ENCODE data around the gene KCNIP3. TPM values are rescaled to one million over a fixed set of nuclear protein-coding genes. Genes with fewer than 3 reads are reported as not detected.

KCNIP3 gene
- total and polyA plus RNA-seq, 4 experiments from 2014 or later = not detected

DNA sequence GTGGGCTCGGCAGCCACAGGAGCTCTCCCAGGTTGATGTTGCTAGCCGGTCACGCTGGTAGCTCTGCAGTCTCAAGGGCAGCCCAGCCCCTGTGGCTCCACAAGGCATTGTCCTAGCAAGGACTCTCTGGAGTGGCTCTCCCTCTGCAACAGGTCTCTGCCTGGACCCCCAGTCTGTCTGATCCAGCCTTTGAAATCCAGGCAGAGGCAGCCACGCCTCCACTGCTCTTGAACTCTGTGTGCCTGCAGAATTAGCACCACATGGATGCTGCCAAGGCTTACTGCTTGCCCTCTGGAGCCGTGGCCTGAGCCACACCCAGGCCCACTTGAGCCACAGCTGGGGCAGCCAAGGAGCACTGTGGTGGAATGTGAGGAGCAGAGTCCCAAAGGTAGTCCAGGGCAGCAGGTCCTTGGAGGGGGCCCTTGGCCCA, 62.4 kb downstream of the KCNIP3 start:
- no peak overlapping the region for H3K4me3 ChIP-seq (ENCODE audit: low read length in 2 of 2)
- ChIA-PET POLR2A (ENCODE audit: partially characterized antibody) (no interaction called here), CTCF (ENCODE audit: partially characterized antibody) (no interaction called here)
- intact Hi-C loops (cut with micrococcal nuclease) = no loop called here
- H3K4me1 ChIP-seq (ENCODE audit: insufficient read depth, low read length) = no peaks in the 10 kb centered on the region
- Mint-ChIP-seq H3K27ac (no peak overlapping the region), H3K4me1 (no peaks in the 10 kb centered on the region), H3K27me3 (peaks cover 3 to 4% of the 10 kb centered on the region in 2 donors), H3K9me3 (no peaks in the 10 kb centered on the region), H3K36me3 (no peaks in the 10 kb centered on the region), H3K4me3 (no peak overlapping the region)
- H3K27me3 ChIP-seq (ENCODE audit: insufficient read depth, low read length) = no peaks in the 10 kb centered on the region
- no peak overlapping the region for H3K27ac ChIP-seq (ENCODE audit: low read depth, low read length)
- no peaks in the 10 kb centered on the region for H3K9me3 ChIP-seq (ENCODE audit: control insufficient read depth in 1 of 2, low read length in 2 of 2)
- no peak for DNase-seq
- no peaks in the 10 kb centered on the region for H3K36me3 ChIP-seq (ENCODE audit: insufficient read depth, low read length)

DNA sequence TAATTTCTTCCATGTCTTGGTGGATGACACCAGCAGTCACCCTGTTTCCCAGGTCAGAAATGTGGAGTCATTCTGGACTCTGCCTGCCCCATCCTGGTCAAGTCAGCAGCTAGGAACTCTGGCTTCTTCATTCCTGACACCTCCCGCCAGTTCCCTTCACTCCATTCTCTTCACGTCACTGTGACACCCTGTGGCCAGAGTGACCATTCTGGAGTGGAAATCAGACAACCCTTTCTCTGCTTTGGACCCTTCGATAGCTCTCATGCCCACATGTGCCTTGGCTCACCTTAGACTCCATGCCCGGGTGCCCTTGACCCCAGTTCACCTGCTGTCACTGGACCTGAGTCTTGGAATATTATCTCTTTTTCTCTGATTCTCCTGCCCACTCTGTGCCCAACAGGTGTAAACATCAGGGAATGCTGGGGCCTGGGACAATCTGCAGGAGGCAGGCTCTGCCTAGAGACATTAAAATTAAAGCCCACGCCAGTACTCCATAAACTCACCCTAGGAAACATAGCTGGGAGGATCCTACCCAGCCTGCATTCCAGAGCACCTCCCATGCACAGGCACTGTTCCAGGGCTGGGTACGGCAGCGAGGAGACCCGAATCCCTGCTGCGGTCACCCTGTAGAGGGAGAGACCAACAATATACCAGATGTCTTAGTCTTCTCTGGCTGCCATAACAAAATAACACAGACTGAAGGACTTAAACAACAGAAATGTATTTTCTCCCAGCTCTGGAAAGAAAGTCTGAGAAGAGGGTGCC, 64.3 kb downstream of the KCNIP3 start:
- no peak overlapping the region for H3K27ac Mint-ChIP-seq
- Histone ChIP-seq H3K27ac (ENCODE audit: low read depth, low read length) (no peak overlapping the region), H3K4me3 (ENCODE audit: low read length in 2 of 2) (no peak overlapping the region), H3K9me3 (ENCODE audit: control insufficient read depth in 1 of 2, low read length in 2 of 2) (no peaks in the 10 kb centered on the region), H3K36me3 (ENCODE audit: insufficient read depth, low read length) (no peaks in the 10 kb centered on the region), H3K27me3 (ENCODE audit: insufficient read depth, low read length) (no peaks in the 10 kb centered on the region), H3K4me1 (ENCODE audit: insufficient read depth, low read length) (no peaks in the 10 kb centered on the region)
- H3K4me1 Mint-ChIP-seq = no peaks in the 10 kb centered on the region
- H3K27me3 Mint-ChIP-seq = peaks cover 7 to 10% of the 10 kb centered on the region in 2 donors
- H3K4me3 Mint-ChIP-seq = no peak overlapping the region
- H3K36me3 Mint-ChIP-seq = no peaks in the 10 kb centered on the region
- POLR2A ChIA-PET (ENCODE audit: partially characterized antibody) = no interaction called here
- no peak for DNase-seq
- no peaks in the 10 kb centered on the region for H3K9me3 Mint-ChIP-seq
- intact Hi-C loops (cut with micrococcal nuclease) = no loop called here
- CTCF ChIA-PET (ENCODE audit: partially characterized antibody) = no interaction called here

DNA sequence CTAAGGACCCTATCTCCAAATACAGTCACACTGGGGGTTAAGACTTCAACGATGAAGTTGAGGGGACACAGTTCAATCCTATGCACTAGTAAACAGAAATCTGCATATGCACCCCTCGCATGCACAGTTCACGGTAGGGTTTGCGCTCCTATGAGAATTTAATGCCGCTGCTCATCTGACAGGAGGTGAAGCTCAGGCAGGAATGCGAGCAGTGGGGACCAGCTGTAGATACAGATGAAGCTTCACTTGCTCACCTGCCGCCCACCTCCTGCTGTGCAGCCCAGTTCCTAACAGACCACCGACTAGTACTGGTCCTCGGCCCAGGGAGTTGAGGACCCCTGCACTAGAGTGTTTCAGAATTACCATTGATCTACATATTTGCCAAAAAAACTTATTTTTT, 65.3 kb downstream of the KCNIP3 start:
- ChIA-PET POLR2A (ENCODE audit: partially characterized antibody) (no interaction called here), CTCF (ENCODE audit: partially characterized antibody) (no interaction called here)
- Histone ChIP-seq H3K4me3 (ENCODE audit: low read length in 2 of 2) (no peak overlapping the region), H3K27ac (ENCODE audit: low read depth, low read length) (no peak overlapping the region), H3K9me3 (ENCODE audit: control insufficient read depth in 1 of 2, low read length in 2 of 2) (no peaks in the 10 kb centered on the region), H3K4me1 (ENCODE audit: insufficient read depth, low read length) (no peaks in the 10 kb centered on the region), H3K36me3 (ENCODE audit: insufficient read depth, low read length) (no peaks in the 10 kb centered on the region), H3K27me3 (ENCODE audit: insufficient read depth, low read length) (no peaks in the 10 kb centered on the region)
- Mint-ChIP-seq H3K4me1 (no peaks in the 10 kb centered on the region), H3K36me3 (no peaks in the 10 kb centered on the region), H3K9me3 (no peaks in the 10 kb centered on the region), H3K27me3 (peaks cover 7 to 12% of the 10 kb centered on the region in 2 donors), H3K27ac (no peak overlapping the region), H3K4me3 (no peak overlapping the region)
- intact Hi-C loops (cut with micrococcal nuclease) = no loop called here
- no peak for DNase-seq

DNA sequence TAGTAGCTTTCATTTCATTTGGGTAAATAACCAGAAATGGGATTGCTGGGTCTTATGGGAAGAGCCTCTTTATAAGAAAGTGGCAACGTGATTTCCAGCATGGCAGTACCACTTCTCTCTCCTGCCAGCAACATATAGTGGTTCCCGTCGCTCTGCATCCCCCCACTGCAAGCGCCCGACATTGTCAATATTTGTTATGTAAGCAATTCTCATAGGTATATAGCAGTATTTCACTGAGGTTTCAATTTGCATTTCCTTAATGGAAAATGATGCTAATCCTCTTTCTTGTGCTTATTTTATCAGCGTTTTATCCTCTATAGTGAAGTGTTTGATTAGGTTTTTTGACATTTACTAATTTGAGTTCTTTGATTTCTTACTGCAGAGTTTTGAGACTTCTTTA, 69.4 kb downstream of the KCNIP3 start:
- peaks cover 5 to 16% of the 10 kb centered on the region in 2 donors for H3K27me3 Mint-ChIP-seq
- H3K27ac Mint-ChIP-seq = peak overlapping the region in 1 of 7 donors; percentile 8
- Histone ChIP-seq H3K4me3 (ENCODE audit: low read length in 2 of 2) (no peak overlapping the region), H3K27me3 (ENCODE audit: insufficient read depth, low read length) (no peaks in the 10 kb centered on the region), H3K27ac (ENCODE audit: low read depth, low read length) (no peak overlapping the region), H3K36me3 (ENCODE audit: insufficient read depth, low read length) (no peaks in the 10 kb centered on the region), H3K9me3 (ENCODE audit: control insufficient read depth in 1 of 2, low read length in 2 of 2) (no peaks in the 10 kb centered on the region), H3K4me1 (ENCODE audit: insufficient read depth, low read length) (no peaks in the 10 kb centered on the region)
- intact Hi-C loops (cut with micrococcal nuclease) = no loop called here
- CTCF ChIA-PET (ENCODE audit: partially characterized antibody) = no interaction called here
- no peaks in the 10 kb centered on the region for H3K4me1 Mint-ChIP-seq
- peaks cover 0 to 15% (median 5%) of the 10 kb centered on the region in 8 donors for H3K9me3 Mint-ChIP-seq
- DNase-seq = no peak
- POLR2A ChIA-PET (ENCODE audit: partially characterized antibody) = no interaction called here
- no peaks in the 10 kb centered on the region for H3K36me3 Mint-ChIP-seq
- H3K4me3 Mint-ChIP-seq = no peak overlapping the region

DNA sequence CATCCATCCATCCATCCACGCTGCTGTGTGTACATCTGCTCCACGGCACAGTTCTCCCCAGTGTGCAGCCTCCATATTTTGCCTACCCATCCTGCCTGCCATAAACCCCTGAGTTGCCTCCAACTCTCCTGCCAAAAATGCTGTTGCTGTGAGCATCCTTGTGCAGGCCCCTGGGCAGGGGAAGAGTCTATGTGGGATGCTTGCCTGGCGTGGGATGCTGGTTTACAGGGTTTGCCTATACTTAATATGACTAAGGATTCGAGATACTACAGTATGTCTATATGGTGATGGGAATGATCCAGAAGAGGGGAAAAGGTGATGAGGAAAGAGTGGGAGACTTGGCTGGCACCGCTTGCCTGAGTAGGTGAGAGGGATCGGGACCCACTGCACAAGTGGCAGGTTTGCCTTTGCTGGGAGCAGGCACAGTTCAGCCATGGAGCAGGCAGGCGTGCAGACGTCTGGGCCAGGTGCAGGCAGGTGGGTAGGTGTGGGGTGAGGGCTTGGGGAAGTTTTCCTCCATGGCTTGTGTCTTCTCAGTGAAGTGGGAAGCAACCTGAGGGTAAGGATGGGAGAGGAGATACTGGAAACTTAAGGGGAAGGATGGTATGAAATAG, 75.2 kb downstream of the KCNIP3 start:
- Mint-ChIP-seq H3K27ac (peak overlapping the region in 1 of 7 donors; percentile 32), H3K4me3 (no peak overlapping the region), H3K36me3 (no peaks in the 10 kb centered on the region), H3K9me3 (peaks cover 0 to 16% (median 8%) of the 10 kb centered on the region in 8 donors), H3K27me3 (peaks cover 10 to 28% of the 10 kb centered on the region in 2 donors), H3K4me1 (peaks cover 0 to 6% (median 1%) of the 10 kb centered on the region in 4 donors)
- no peaks in the 10 kb centered on the region for H3K9me3 ChIP-seq (ENCODE audit: control insufficient read depth in 1 of 2, low read length in 2 of 2)
- H3K27ac ChIP-seq (ENCODE audit: low read depth, low read length) = no peak overlapping the region
- H3K4me3 ChIP-seq (ENCODE audit: low read length in 2 of 2) = no peak overlapping the region
- CTCF ChIA-PET (ENCODE audit: partially characterized antibody) = no interaction called here
- H3K4me1 ChIP-seq (ENCODE audit: insufficient read depth, low read length) = no peaks in the 10 kb centered on the region
- no peak for DNase-seq
- H3K27me3 ChIP-seq (ENCODE audit: insufficient read depth, low read length) = no peaks in the 10 kb centered on the region
- POLR2A ChIA-PET (ENCODE audit: partially characterized antibody) = no interaction called here
- H3K36me3 ChIP-seq (ENCODE audit: insufficient read depth, low read length) = no peaks in the 10 kb centered on the region
- intact Hi-C loops (cut with micrococcal nuclease) = no loop called here

DNA sequence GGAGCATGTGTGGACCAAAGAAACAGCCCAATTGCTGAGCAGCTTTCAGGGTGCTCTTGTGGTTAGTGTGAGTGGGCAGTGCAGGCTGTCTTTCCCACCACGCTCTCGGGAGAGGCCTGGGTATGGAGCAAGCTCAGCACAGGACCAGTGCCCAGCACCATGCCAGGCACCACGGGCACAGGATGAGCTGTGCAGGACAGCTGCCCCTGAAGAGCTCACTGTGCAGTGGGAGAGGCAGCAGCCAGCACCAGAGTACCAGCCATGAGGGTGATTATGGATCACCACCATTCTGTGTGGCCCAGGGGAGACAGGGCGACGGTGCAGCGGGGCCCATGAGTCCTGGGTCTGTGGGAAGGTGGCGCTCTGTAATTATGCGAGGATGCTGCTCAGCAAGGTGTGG, 75.7 kb downstream of the KCNIP3 start:
- peaks cover 10 to 32% of the 10 kb centered on the region in 2 donors for H3K27me3 Mint-ChIP-seq
- H3K4me1 Mint-ChIP-seq = peaks cover 0 to 6% (median 1%) of the 10 kb centered on the region in 4 donors
- intact Hi-C loops (cut with micrococcal nuclease) = no loop called here
- no peak overlapping the region for H3K4me3 Mint-ChIP-seq
- H3K27ac ChIP-seq (ENCODE audit: low read depth, low read length) = no peak overlapping the region
- H3K36me3 Mint-ChIP-seq = no peaks in the 10 kb centered on the region
- peaks cover 0 to 16% (median 8%) of the 10 kb centered on the region in 8 donors for H3K9me3 Mint-ChIP-seq
- H3K4me1 ChIP-seq (ENCODE audit: insufficient read depth, low read length) = no peaks in the 10 kb centered on the region
- DNase-seq = no peak
- no peaks in the 10 kb centered on the region for H3K36me3 ChIP-seq (ENCODE audit: insufficient read depth, low read length)
- H3K27me3 ChIP-seq (ENCODE audit: insufficient read depth, low read length) = no peaks in the 10 kb centered on the region
- H3K9me3 ChIP-seq (ENCODE audit: control insufficient read depth in 1 of 2, low read length in 2 of 2) = no peaks in the 10 kb centered on the region
- POLR2A ChIA-PET (ENCODE audit: partially characterized antibody) = no interaction called here
- no peak overlapping the region for H3K4me3 ChIP-seq (ENCODE audit: low read length in 2 of 2)
- CTCF ChIA-PET (ENCODE audit: partially characterized antibody) = no interaction called here
- H3K27ac Mint-ChIP-seq = no peak overlapping the region

DNA sequence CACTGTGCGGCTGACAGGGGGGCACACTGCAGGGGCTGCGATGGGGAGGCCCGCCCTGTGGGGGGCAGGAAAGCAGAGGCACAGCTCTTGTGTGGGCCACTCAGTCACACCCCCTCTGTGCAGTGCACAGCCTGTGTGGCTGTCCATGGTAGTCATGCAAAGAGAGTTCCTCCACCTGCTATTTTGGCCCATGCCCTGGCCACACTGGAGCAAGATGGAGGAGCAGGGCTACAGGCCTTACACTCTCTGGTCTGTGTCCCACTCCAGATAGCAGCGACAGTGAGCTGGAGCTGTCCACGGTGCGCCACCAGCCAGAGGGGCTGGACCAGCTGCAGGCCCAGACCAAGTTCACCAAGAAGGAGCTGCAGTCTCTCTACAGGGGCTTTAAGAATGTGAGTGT, 76.9 kb downstream of the KCNIP3 start:
- DNase-seq = no peak
- Mint-ChIP-seq H3K4me3 (no peak overlapping the region), H3K27ac (no peak overlapping the region), H3K27me3 (peaks cover 8 to 27% of the 10 kb centered on the region in 2 donors), H3K9me3 (peaks cover 0 to 16% (median 8%) of the 10 kb centered on the region in 8 donors), H3K36me3 (no peaks in the 10 kb centered on the region), H3K4me1 (peaks cover 0 to 6% (median 1%) of the 10 kb centered on the region in 4 donors)
- no peaks in the 10 kb centered on the region for H3K4me1 ChIP-seq (ENCODE audit: insufficient read depth, low read length)
- H3K9me3 ChIP-seq (ENCODE audit: control insufficient read depth in 1 of 2, low read length in 2 of 2) = no peaks in the 10 kb centered on the region
- H3K36me3 ChIP-seq (ENCODE audit: insufficient read depth, low read length) = no peaks in the 10 kb centered on the region
- intact Hi-C loops (cut with micrococcal nuclease) = no loop called here
- ChIA-PET POLR2A (ENCODE audit: partially characterized antibody) (no interaction called here), CTCF (ENCODE audit: partially characterized antibody) (no interaction called here)
- no peak overlapping the region for H3K27ac ChIP-seq (ENCODE audit: low read depth, low read length)
- H3K27me3 ChIP-seq (ENCODE audit: insufficient read depth, low read length) = no peaks in the 10 kb centered on the region
- no peak overlapping the region for H3K4me3 ChIP-seq (ENCODE audit: low read length in 2 of 2)

Measured in CD4-positive, alpha-beta memory T cell (primary cell).